ENCODE results near the gene SOHLH1.

Gene SOHLH1

GRCh38 chr9:135663857-135664256, 35.4 kb downstream of the SOHLH1 start:
- TF ChIP-seq TAF1 (IDR thresholded peaks at IDR 0.05; ENCODE audit: low read depth): no peak
- no peak for TF ChIP-seq CREB1 (IDR thresholded peaks at IDR 0.05; ENCODE audit: low read depth)
- no peak for TF ChIP-seq USF1 (IDR thresholded peaks at IDR 0.05)
- TF ChIP-seq YY1 (IDR thresholded peaks at IDR 0.05; ENCODE audit: low read depth): no peak
- TF ChIP-seq ZBTB7A (IDR thresholded peaks at IDR 0.05; ENCODE audit: low read depth): no peak
- TF ChIP-seq CEBPB (IDR thresholded peaks at IDR 0.05): no peak
- no peak for TF ChIP-seq EGR1 (IDR thresholded peaks at IDR 0.05)
- TF ChIP-seq REST (IDR thresholded peaks at IDR 0.05; ENCODE audit: low read depth): no peak
- TF ChIP-seq EP300 (IDR thresholded peaks at IDR 0.05; ENCODE audit: borderline replicate concordance): no peak
- TF ChIP-seq NFIC (IDR thresholded peaks at IDR 0.05): no peak
- TF ChIP-seq TCF12 (IDR thresholded peaks at IDR 0.05; ENCODE audit: low read depth): no peak
- no peak for TF ChIP-seq RAD21 (IDR thresholded peaks at IDR 0.05; ENCODE audit: low read depth)
- TF ChIP-seq FOXM1 (IDR thresholded peaks at IDR 0.05; ENCODE audit: borderline replicate concordance, low read depth): no peak
- TF ChIP-seq MAX (IDR thresholded peaks at IDR 0.05): no peak
- no peak for TF ChIP-seq TEAD4 (IDR thresholded peaks at IDR 0.05)

- TF ChIP-seq EP300 (IDR thresholded peaks at IDR 0.05; ENCODE audit: borderline replicate concordance) (no peak), NFIC (IDR thresholded peaks at IDR 0.05) (no peak), YY1 (IDR thresholded peaks at IDR 0.05; ENCODE audit: low read depth) (no peak), CEBPB (IDR thresholded peaks at IDR 0.05) (no peak), FOXM1 (IDR thresholded peaks at IDR 0.05; ENCODE audit: borderline replicate concordance, low read depth) (no peak), TAF1 (IDR thresholded peaks at IDR 0.05; ENCODE audit: low read depth) (no peak), ZBTB7A (IDR thresholded peaks at IDR 0.05; ENCODE audit: low read depth) (no peak), USF1 (IDR thresholded peaks at IDR 0.05) (no peak), REST (IDR thresholded peaks at IDR 0.05; ENCODE audit: low read depth) (no peak), MAX (IDR thresholded peaks at IDR 0.05) (no peak), TCF12 (IDR thresholded peaks at IDR 0.05; ENCODE audit: low read depth) (no peak), EGR1 (IDR thresholded peaks at IDR 0.05) (no peak), TEAD4 (IDR thresholded peaks at IDR 0.05) (no peak), RAD21 (IDR thresholded peaks at IDR 0.05; ENCODE audit: low read depth) (no peak), CREB1 (IDR thresholded peaks at IDR 0.05; ENCODE audit: low read depth) (no peak)
Measured at GRCh38 chr9:135663451-135663770, 35.9 kb downstream of the SOHLH1 start.

GRCh38 chr9:135662758-135663450, 36.4 kb downstream of the SOHLH1 start, which contains the start of gene LCN9:
Gene LCN9 (plus strand): TSS chr9:135663309. CDS start chr9:135663322, 13 bp downstream.
- TF ChIP-seq RAD21 (IDR thresholded peaks at IDR 0.05; ENCODE audit: low read depth): no peak
- no peak for TF ChIP-seq EGR1 (IDR thresholded peaks at IDR 0.05)
- TF ChIP-seq USF1 (IDR thresholded peaks at IDR 0.05): no peak
- TF ChIP-seq CREB1 (IDR thresholded peaks at IDR 0.05; ENCODE audit: low read depth): no peak

- TF ChIP-seq EGR1 (IDR thresholded peaks at IDR 0.05) (no peak), RAD21 (IDR thresholded peaks at IDR 0.05; ENCODE audit: low read depth) (no peak), USF1 (IDR thresholded peaks at IDR 0.05) (no peak), EP300 (IDR thresholded peaks at IDR 0.05; ENCODE audit: borderline replicate concordance) (no peak), CEBPB (IDR thresholded peaks at IDR 0.05) (no peak), CREB1 (IDR thresholded peaks at IDR 0.05; ENCODE audit: low read depth) (no peak), TEAD4 (IDR thresholded peaks at IDR 0.05) (no peak), MAX (IDR thresholded peaks at IDR 0.05) (no peak), FOXM1 (IDR thresholded peaks at IDR 0.05; ENCODE audit: borderline replicate concordance, low read depth) (no peak), ZBTB7A (IDR thresholded peaks at IDR 0.05; ENCODE audit: low read depth) (no peak), TAF1 (IDR thresholded peaks at IDR 0.05; ENCODE audit: low read depth) (no peak)
Measured at GRCh38 chr9:135661816-135662560, 37.3 kb downstream of the SOHLH1 start.
